GM18951 (cell line): ENCODE data around the gene ASS1.

Source experiments
- POLR2A ChIP-seq: IDR thresholded peaks from 4 replicates; pipeline ENCODE4 v1.6.1; 2011; ENCODE audit warnings: mild to moderate bottlenecking; ENCODE audit not compliant: insufficient read length, insufficient read depth; ENCODE audit errors: extremely low read depth
- in situ Hi-C: fragments of 300-500 bp; cut with MboI; formaldehyde crosslinking; loops from one replicate; pipeline ENCODE4 v1.12.0; 2022; ENCODE audit warnings: low sequenced_read_pairs, mixed read lengths, inconsistent platforms; ENCODE audit not compliant: unreplicated experiment

The ASS1 gene

DNA sequence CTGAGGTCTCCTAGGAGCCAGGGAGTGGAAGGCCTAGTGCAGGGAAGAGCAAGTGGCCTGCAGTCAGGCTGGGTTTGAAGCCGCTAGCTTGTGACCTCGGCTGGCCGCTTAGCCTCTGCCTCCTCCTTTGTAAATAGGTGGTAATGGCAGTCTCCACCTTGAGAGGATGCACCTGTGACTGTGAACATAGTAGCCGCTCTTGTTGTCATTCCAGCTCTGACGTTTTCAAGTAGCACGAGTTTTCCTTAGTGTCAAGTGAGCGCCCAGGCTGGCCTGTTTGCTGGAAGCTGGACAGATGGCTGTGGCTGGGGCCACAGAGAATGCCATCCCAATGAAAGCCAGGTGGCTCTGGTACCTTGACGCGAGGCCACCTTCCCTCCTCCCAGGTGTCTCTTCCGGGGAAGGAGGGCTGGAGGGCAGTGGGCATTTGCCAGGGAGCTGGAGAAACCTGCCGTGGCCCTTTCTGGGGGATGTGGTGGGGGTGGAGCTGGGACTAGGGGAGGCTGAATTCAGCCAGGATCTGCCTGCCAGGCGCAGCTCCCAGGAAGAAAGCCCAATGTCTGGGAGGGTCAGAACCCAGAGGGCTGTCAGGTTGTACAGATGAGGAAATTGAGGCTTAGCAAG, 2.5 kb downstream of the ASS1 start:
- in situ Hi-C loops = no loop called here
- no peak for TF ChIP-seq POLR2A

DNA sequence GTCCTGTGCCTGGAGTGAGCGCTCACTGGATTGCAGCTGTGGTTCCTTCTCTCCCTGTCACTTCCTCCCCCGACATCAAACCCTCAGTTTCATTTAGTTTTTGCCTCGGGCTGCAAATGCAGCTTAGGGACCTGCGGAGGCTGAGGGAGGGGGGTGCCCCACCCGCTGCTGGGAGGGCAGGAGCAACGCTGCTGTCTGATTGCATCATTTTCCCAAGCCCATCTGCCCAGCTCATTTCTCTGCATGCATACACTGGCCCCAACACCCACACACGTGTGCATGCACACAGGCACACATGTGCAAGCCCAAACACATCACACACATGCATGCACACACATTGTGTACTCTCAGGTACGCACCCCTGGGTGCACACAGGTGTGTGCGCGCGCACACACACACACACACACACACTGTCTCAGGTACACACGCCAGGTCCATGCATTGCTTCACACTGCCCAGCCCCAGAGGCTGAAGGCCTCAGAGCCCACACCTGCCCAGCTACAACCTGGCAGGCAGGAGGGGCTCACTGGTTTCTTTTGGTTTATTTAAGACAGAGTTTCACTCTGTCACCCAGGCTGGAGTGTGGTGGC, 3.4 kb downstream of the ASS1 start:
- TF ChIP-seq POLR2A = no peak
- in situ Hi-C loops = no loop called here

DNA sequence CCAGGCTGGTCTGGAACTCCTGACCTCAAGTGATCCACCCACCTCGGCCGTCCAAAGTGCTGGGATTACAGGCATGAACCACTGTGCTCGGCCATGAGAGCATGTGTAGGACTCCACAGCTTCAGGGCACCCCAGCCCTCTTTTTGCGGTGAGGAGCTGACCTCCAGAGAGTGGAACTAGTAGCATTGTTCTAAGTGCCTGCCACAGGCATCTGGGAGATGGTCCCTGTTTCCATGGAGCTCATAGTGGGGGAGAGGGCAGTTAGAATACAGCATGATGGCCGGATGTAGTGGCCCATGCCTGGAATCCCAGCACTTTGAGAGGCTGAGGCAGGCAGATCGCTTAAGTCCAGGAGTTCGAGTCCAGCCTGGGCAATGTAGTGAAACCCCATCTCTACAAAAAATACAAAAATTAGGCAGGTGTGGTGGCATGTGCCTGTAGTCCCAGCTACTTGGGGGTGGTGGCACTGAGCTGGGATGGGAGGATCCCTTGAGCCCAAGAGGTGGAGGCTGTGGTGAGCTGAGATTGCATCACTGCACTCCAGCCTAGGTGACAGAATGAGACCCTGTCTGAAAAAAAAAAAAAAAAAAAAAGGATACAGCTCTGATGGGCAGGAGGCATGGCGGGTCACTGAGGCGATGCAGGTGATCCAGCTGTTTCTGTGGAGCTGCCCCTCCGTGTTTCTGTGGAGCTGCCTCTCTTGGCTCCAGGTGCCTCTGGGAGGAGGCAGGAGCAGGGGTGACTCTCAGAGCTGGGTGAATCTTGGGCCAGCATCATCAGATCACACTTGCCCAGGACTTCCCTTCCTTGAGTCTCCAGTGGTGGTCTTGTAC, 4.2 kb downstream of the ASS1 start:
- in situ Hi-C loops = no loop called here
- TF ChIP-seq POLR2A = no peak

DNA sequence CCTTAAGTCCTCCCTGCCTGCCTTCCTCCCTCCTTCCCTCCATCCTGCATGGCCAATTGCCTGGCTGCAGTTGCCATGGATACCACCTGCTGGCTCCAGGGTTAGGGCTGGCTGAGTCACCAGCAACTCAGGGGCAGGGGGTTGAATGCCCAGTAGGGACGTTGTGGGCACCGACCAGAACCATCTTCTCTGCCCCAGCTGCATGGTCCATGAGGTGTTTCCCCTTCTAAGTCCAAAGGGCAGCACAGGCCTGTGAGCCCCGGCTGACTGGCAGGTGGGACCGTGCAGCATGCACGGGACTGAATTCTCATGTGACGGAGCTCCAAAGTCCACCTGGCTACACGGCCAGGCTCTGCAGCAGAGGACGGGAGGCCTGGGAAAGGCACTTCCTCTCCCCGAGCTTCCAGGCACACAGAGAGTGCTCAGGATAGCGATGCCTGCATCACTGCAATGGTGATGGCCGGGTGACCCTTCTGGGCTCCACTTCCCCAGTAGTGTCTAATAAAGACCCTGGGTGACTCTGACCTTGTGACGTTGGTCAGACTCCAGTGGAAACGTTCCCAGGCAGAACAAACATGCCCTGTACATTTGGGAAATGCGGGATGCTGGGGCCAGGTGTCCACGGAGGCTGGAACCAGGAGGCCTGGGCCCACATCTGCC, 5.7 kb downstream of the ASS1 start:
- TF ChIP-seq POLR2A = no peak
- in situ Hi-C loops = no loop called here

DNA sequence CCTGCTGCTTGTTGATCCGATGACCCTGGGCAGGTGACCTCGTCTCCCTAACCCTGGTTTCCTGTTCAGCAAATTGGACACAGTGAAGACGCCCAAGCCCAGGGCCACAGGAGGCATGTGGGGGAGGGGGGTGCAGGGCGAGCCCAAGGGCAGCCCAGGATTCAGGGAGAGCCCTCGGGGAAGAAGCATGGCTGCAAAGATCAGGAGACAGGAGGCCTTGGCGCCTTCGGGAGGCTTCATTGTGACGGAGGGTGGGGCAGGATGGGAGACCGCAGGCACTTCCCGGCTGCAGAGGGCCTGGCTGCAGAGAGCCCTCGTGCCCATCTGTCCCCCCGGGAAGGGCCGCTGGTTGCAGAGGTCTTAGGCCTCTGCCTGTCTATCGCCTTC, 6.2 kb downstream of the ASS1 start:
- TF ChIP-seq POLR2A = no peak
- in situ Hi-C loops = no loop called here

DNA sequence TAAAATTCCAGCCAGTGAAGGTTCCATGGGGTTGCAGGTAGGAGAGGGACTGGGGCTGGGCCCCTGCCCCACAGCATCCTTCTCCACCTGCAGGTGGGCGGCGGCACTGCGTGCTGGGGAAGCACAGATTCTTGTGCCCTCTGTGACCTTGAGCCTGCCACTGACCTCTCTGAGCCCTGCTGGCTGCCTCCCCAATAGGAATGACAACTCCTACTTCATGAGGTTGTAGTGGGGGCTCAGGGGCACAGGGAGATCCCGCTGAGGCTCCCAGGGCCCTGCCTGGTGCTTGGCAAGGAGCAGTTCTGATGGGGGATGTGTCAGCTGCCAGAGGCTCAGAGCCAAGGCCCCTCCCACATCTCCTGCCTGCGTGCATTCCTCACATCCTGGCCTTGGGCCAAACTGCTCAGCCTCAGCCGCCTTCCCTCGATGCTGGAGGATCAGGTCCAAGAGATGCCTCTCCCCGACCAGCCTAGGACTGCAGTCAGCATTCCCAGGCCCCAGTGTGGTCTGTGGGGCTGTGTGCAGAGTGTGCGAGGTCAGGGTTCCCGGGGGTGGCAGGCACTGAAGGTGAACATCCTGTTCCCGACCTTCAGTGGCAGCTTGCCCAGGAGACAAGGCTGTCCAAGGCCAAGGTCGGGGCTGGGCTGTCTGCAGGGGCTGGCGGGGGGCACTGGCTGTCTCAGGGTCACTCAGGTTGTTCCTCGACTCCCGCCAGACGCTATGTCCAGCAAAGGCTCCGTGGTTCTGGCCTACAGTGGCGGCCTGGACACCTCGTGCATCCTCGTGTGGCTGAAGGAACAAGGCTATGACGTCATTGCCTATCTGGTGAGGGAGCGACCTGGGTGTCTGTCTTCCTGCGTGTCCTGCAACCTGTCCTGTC, 7.0 kb downstream of the ASS1 start:
- in situ Hi-C loops = no loop called here
- no peak for TF ChIP-seq POLR2A

DNA sequence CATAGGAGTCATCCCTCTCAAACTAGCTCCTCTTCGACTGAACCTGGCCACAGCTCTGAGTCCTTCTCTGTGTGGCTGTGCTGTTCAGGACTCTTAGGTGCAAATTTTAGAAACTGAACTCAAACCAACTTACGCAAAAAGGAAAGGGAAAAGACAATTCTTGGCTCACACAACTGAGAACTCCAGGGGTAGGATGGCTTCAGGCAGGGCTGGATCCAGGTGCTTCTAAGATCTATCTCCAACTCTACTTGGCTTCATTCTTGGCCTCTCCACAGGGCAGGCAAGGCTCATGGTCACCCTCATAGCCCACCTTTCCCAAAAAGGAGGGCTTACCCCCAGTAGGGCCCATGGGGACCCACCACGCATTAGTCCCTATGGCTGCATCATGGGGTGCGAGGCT, 8.1 kb downstream of the ASS1 start:
- no peak for TF ChIP-seq POLR2A
- in situ Hi-C loops = no loop called here

DNA sequence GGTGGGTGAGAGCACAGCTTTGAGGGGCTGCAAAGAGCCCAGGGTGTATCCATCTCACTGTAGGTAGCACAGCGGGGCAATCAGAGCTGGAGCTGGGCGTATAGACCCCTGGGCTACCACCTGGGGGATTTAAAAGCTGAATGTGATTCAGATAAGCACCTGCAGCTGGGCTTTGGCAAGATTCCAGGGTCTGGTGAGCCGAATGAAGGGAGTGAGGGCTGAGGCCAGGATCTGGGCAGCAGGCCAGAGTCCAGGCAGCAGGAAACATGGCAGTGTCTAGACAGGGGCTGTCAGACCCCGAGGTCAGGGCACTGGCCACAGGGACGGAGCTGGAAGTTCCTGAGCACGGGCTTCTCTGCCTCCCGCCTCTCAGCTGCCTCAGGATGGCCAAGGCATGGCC, 8.7 kb downstream of the ASS1 start:
- in situ Hi-C loops = no loop called here
- no peak for TF ChIP-seq POLR2A

DNA sequence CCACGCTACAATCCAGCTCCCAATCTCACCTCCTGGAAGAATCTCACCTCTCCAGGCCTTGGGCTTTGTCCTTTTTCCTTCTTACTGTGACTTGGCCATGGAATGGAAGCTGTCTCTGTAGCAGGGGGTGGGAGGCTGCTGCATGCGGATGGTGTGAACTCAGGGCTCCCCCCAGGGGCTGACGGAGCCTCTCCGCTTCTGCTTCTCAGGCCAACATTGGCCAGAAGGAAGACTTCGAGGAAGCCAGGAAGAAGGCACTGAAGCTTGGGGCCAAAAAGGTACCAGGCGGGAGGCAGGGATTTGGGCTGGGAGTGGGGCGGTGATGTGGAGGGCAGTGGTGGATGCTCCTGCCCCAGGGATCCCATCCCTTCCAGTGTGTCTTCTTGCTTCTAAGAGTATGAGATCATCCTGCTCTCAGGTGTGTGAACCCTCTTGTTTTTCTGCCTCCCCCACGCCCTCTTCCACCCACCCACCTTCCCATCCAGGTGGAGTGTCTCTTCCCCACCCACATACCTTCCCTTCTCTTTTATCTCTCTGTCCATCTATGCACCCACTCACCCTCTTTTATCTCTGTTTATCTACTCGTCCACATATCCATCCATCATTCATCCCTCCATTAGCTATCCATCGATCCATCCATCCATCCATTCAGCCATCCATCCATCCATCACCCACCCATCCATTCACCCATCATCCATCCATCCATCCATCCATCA, 9.5 kb downstream of the ASS1 start:
- TF ChIP-seq POLR2A = no peak
- in situ Hi-C loops = no loop called here

DNA sequence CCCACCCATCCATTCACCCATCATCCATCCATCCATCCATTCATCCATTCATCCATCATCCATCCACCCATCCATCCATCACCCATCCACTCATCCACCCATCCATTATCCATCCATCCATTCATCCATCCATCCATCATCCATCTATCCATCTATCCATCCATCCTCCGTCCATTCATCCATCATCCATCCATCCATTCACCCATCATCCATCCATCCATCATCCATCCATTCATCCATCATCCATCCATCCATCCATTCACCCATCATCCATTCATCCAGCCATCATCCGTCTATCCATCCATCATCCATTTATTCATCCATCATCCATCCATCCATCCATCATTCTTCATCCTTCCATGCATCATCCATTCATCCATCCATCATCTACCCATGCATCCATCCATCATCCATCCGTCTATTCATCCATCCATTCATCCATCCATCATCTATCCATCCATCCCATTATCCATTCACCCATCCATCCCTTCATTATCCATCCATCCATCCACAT, 10.1 kb downstream of the ASS1 start:
- in situ Hi-C loops = no loop called here
- no peak for TF ChIP-seq POLR2A

DNA sequence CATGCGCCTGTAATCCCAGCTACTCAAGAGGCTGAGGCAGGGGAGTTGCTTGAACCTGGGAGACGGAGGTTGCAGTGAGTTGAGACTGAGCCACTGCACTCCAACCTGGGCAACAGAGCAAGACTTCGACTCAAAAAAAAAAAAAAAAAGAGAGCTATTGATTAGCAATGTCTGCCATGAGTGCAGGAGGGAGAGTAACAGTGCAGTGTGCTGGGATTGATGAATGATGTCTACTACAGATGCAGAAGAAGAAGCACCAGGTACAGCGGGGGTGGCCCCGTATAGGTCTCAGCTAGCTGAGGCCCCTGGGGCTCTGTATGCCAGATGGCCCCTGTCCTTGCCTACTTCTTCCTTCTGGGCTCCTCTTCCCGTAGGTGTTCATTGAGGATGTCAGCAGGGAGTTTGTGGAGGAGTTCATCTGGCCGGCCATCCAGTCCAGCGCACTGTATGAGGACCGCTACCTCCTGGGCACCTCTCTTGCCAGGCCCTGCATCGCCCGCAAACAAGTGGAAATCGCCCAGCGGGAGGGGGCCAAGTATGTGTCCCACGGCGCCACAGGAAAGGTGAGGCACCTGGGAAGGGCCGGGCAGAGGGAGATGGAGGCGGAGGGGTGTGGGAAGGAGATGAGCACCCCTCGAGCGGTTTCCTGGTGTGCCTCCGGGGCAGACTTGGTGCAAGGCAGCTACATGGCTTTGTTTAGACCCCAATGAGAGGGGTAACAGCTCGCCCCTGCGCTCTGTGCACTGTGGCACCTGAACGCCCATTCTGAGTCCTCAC, 13.5 kb downstream of the ASS1 start:
- TF ChIP-seq POLR2A = no peak
- in situ Hi-C loops = no loop called here
